ENCODE measurements around the gene DLG1.

- no peak for TF ChIP-seq CTCF (IDR thresholded peaks at IDR 0.05)
- no peak for TF ChIP-seq POLR2A (IDR thresholded peaks at IDR 0.05)
These were observed 272.5 kb downstream of the DLG1 start for GRCh38 chr3:197025736-197026480.
